ENCODE measurements around the gene SLC43A2. TPM values are rescaled to one million over a fixed set of nuclear protein-coding genes. Genes with fewer than 3 reads are reported as not detected.
A peak's percentile ranks its signal among the peaks of the same experiment; 100 is the strongest.

The SLC43A2 gene
- total RNA-seq, 2 experiments from 2014 or later = 9.0 to 10.2 TPM

GRCh38 chr17:1521086-1521640, 107.5 kb downstream of the SLC43A2 start:
- Mint-ChIP-seq H3K27me3 (no peaks in the 10 kb centered on the region), H3K27ac (no peak overlapping the region), H3K36me3 (ENCODE audit: low read depth) (peaks cover 38% of the 10 kb centered on the region), H3K9me3 (no peaks in the 10 kb centered on the region), H3K4me1 (ENCODE audit: low read depth) (peaks cover 11% of the 10 kb centered on the region), H3K4me3 (peak overlapping the region; percentile 30)
- Histone ChIP-seq H3K36me3 (ENCODE audit: insufficient read depth, low read length) (peaks cover 26% of the 10 kb centered on the region), H3K9me3 (ENCODE audit: control insufficient read depth in 1 of 2, insufficient read depth in 1 of 2, low read length in 2 of 2) (no peaks in the 10 kb centered on the region), H3K27ac (ENCODE audit: low read depth in 1 of 2, low read length in 2 of 2) (no peak overlapping the region), H3K27me3 (ENCODE audit: control insufficient read depth in 1 of 2, insufficient read depth in 2 of 2, low read length in 2 of 2) (no peaks in the 10 kb centered on the region), H3K4me1 (ENCODE audit: insufficient read depth, low read length) (peaks cover 17% of the 10 kb centered on the region), H3K4me3 (ENCODE audit: low read length) (no peak overlapping the region)
- POLR2A ChIA-PET = no interaction called here
- ATAC-seq (ENCODE audit: poor library complexity) (no peak), DNase-seq (no peak)
- CTCF ChIA-PET = interaction anchor here (1.1 kb wide), 1 partner anchor 156 kb away, joined by 4 read pairs; no protein-coding TSS in a partner anchor
- intact Hi-C loops (cut with DNase I, micrococcal nuclease) = no loop called here
- TF ChIP-seq CTCF (IDR thresholded peaks at IDR 0.05) = no peak

GRCh38 chr17:1519678-1520077, 109.0 kb downstream of the SLC43A2 start:
- no peaks in the 10 kb centered on the region for H3K9me3 ChIP-seq (ENCODE audit: control insufficient read depth in 1 of 2, insufficient read depth in 1 of 2, low read length in 2 of 2)
- TF ChIP-seq CTCF (IDR thresholded peaks at IDR 0.05) = no peak
- Mint-ChIP-seq H3K4me1 (ENCODE audit: low read depth) (peaks cover 16% of the 10 kb centered on the region), H3K9me3 (no peaks in the 10 kb centered on the region), H3K36me3 (ENCODE audit: low read depth) (peaks cover 49% of the 10 kb centered on the region), H3K27ac (peak overlapping the region; percentile 27), H3K4me3 (no peak overlapping the region), H3K27me3 (no peaks in the 10 kb centered on the region)
- intact Hi-C loops (cut with DNase I, micrococcal nuclease) = loop anchor here in 1 of 2 experiments (5.0 kb wide), 1 partner anchor 252 kb away; no protein-coding TSS in a partner anchor
- no peaks in the 10 kb centered on the region for H3K27me3 ChIP-seq (ENCODE audit: control insufficient read depth in 1 of 2, insufficient read depth in 2 of 2, low read length in 2 of 2)
- peaks cover 21% of the 10 kb centered on the region for H3K36me3 ChIP-seq (ENCODE audit: insufficient read depth, low read length)
- CTCF ChIA-PET = no interaction called here
- H3K27ac ChIP-seq (ENCODE audit: low read depth in 1 of 2, low read length in 2 of 2) = no peak overlapping the region
- no peak for DNase-seq
- POLR2A ChIA-PET = interaction anchor here (1.1 kb wide), 1 partner anchor 27 kb away, joined by 3 read pairs; the partner anchor contains the start of gene MYO1C
- no peak for ATAC-seq (ENCODE audit: poor library complexity)
- peaks cover 28% of the 10 kb centered on the region for H3K4me1 ChIP-seq (ENCODE audit: insufficient read depth, low read length)
- no peak overlapping the region for H3K4me3 ChIP-seq (ENCODE audit: low read length)

Other genes starting within 250 kb of the SLC43A2 start
- 100 to 1,000 TPM; 116 to 133 TPM for gene YWHAE, start 228.6 kb downstream of the SLC43A2 start, total RNA-seq
- gene CRK, start 172.6 kb downstream of the SLC43A2 start, total RNA-seq = 10 to 100 TPM; 13.6 to 14.5 TPM
- 10 to 100 TPM; 21.0 to 24.7 TPM for gene MYO1C, start 136.1 kb downstream of the SLC43A2 start, total RNA-seq
- gene INPP5K, start 112.2 kb downstream of the SLC43A2 start, total RNA-seq = 100 to 1,000 TPM; 199 to 207 TPM
- 10 to 100 TPM; 24.5 to 29.0 TPM for gene PITPNA, start 66.0 kb downstream of the SLC43A2 start, total RNA-seq
- gene SCARF1, start 16.9 kb upstream of the SLC43A2 start, total RNA-seq = under 1 TPM; 0.41 to 0.45 TPM
- 1 to 10 TPM; 1.3 to 1.5 TPM for gene RILP, start 21.0 kb upstream of the SLC43A2 start, total RNA-seq
- gene PRPF8, start 56.0 kb upstream of the SLC43A2 start, total RNA-seq = 100 to 1,000 TPM; 550 to 572 TPM
- under 1 TPM; 0.19 to 0.34 TPM for gene TLCD2, start 81.5 kb upstream of the SLC43A2 start, total RNA-seq
- 10 to 100 TPM; 24.8 to 25.0 TPM for gene WDR81, start 95.9 kb upstream of the SLC43A2 start, total RNA-seq
- under 1 TPM; 0.49 to 0.59 TPM for gene SERPINF2, start 114.0 kb upstream of the SLC43A2 start, total RNA-seq
- gene SERPINF1, start 133.2 kb upstream of the SLC43A2 start, total RNA-seq = 1 to 10 TPM; 3.0 to 4.8 TPM
- 10 to 100 TPM in 1 of 2 experiments, 1 to 10 TPM in 1; 9.3 to 10.6 TPM for gene SMYD4, start 201.1 kb upstream of the SLC43A2 start, total RNA-seq
- 10 to 100 TPM; 38.6 to 38.7 TPM for gene RPA1, start 201.2 kb upstream of the SLC43A2 start, total RNA-seq

Measured in CD4-positive, alpha-beta T cell (primary cell).